Measurements from ENCODE around the gene SLC38A2.

SLC38A2 gene

DNA sequence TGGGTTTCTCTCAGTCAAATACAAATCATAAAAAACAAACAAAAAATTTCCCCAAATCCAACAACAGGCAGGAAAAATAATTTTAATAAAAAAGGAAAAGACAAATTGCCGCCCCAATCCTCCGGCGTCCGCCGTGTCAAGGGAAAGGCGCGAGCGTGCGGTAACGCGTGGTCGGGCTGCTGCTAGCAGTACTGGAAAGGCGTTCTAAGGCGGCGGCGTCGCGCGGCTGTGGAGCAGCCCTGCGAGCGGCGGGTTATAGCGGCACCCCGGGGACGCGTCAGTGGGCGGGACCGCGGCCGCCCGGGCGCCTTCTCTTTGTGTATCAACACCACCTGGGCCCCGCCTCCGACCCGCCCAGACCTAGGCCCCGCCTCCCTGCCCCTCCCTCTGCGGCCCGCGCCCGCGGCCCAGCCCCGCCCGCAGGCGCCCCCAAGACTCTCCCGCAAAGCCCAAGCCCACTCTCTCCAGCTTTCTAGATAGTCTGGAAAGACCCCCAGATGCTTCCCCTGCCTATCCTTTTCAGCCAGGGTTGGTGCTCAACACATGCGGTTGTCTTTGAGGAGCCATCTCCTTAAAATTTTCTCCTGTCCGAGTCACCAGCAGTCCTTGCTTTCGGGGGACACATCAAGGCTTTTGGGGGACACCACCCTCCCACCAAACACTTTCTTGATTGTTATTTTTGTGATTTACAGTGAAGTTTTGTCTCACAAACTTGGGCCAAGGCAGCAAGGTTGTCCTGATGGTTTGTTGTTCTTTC lies at the start of gene SLC38A2:
Gene SLC38A2, minus strand, starts transcription at position 230 of the 757 bp plus-strand sequence. CDS start 1,480 bp downstream, outside the sequence.
- DNase-seq (ENCODE audit: low spot score), result peak; percentile 96

DNA sequence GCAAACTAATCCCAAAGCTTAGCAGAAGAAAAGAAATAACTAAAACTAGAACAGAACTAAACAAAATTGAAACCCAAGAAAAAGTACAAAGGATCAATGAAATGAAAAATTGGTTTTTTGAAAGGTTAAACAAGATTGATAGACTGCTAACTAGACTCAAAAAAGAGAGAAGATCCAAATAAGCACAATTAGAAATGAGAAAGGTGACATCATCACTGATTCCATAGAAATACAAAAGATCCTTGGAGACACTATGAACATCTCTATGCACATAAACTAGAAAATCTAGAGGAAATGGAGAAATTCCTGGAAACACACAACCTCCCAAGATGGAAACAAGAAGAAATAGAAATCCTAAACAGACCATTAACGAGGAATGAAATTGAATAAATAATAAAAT lies 47.1 kb upstream of the SLC38A2 start:
- no peak for DNase-seq (ENCODE audit: low spot score)

GRCh38 chr12:46415552-46415951 lies 43.0 kb upstream of the SLC38A2 start:
- no peak for DNase-seq (ENCODE audit: low spot score)

- DNase-seq (ENCODE audit: low spot score), result no peak
Observed at GRCh38 chr12:46414591-46415268, 42.2 kb upstream of the SLC38A2 start.

DNA sequence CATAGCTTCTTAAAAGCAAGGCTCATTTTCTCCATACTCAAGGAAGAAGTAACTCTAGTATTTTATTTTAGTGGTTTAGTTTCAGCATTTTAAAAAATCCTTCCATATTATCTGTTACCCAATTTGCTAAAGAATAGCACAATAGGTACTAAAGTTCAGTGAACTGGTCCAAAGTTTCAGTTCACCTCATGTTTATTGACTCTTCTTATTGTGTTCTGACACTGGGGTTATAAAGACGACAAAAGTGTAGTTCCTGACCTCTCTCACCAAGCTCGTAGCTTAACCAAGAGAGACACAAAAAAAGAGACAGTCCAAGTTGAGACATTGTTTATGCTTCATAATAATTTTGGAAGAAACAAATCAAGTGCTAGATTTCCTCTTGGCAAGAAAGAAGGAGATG lies 40.8 kb upstream of the SLC38A2 start:
- DNase-seq (ENCODE audit: low spot score), result no peak

DNA sequence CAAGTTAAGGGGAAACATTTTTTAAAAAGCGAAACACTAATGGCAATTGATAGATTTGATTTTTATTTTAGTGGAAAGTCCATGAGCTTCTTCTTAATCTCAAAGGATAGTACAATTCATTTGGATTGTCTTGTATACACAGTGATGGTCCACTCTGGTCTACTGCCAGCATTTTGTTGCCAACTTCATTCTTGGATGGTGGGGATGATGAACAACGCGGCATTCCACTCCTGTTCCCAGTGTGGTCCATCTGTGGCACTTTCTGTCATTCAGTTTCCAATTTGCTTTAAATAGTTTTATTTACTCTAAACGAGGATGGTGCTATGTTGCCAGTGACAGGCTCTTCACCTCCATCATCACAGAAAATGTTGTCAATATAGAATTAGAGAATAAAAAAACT lies 40.3 kb upstream of the SLC38A2 start:
- DNase-seq (ENCODE audit: low spot score), result no peak

- no peak for DNase-seq (ENCODE audit: low spot score)
Observed at GRCh38 chr12:46410495-46410894, 37.9 kb upstream of the SLC38A2 start.

GRCh38 chr12:46409974-46410373 lies 37.4 kb upstream of the SLC38A2 start:
- DNase-seq (ENCODE audit: low spot score), result no peak

GRCh38 chr12:46409342-46409741 lies 36.8 kb upstream of the SLC38A2 start:
- DNase-seq (ENCODE audit: low spot score), result no peak

DNA sequence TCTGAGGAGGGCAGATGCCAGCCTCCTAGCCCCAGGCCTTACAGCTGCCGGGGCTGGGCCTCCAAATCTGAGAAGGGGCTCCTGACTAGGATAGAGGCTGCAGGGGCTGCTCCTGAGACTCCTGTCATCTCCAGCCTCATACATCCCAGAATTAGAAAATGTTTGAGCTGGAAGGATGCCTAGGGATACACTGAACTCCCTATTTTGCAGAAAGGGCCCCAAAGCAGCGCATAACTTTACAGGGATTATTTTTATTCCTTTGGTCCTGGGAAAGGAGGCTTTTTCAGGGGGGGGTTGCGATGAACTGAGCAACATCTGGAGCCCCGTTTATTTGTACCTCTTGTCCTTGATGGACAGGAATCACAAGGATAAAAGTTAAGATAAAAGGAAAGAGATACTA lies 35.9 kb upstream of the SLC38A2 start:
- DNase-seq (ENCODE audit: low spot score), result no peak

GRCh38 chr12:46407361-46407760 lies 34.8 kb upstream of the SLC38A2 start:
- no peak for DNase-seq (ENCODE audit: low spot score)

GRCh38 chr12:46406352-46407027 lies 33.9 kb upstream of the SLC38A2 start:
- no peak for DNase-seq (ENCODE audit: low spot score)

- DNase-seq (ENCODE audit: low spot score), result no peak
Observed at GRCh38 chr12:46404733-46405132, 32.2 kb upstream of the SLC38A2 start.

GRCh38 chr12:46404225-46404631 lies 31.7 kb upstream of the SLC38A2 start:
- DNase-seq (ENCODE audit: low spot score), result no peak

GRCh38 chr12:46403719-46404070 lies 31.1 kb upstream of the SLC38A2 start:
- no peak for DNase-seq (ENCODE audit: low spot score)

- DNase-seq (ENCODE audit: low spot score), result no peak
Observed at GRCh38 chr12:46402941-46403718, 30.6 kb upstream of the SLC38A2 start.

GRCh38 chr12:46402451-46402850 lies 29.9 kb upstream of the SLC38A2 start:
- DNase-seq (ENCODE audit: low spot score), result no peak

GRCh38 chr12:46401662-46402061 lies 29.1 kb upstream of the SLC38A2 start:
- DNase-seq (ENCODE audit: low spot score), result no peak

GRCh38 chr12:46400406-46400805 lies 27.8 kb upstream of the SLC38A2 start:
- no peak for DNase-seq (ENCODE audit: low spot score)

DNA sequence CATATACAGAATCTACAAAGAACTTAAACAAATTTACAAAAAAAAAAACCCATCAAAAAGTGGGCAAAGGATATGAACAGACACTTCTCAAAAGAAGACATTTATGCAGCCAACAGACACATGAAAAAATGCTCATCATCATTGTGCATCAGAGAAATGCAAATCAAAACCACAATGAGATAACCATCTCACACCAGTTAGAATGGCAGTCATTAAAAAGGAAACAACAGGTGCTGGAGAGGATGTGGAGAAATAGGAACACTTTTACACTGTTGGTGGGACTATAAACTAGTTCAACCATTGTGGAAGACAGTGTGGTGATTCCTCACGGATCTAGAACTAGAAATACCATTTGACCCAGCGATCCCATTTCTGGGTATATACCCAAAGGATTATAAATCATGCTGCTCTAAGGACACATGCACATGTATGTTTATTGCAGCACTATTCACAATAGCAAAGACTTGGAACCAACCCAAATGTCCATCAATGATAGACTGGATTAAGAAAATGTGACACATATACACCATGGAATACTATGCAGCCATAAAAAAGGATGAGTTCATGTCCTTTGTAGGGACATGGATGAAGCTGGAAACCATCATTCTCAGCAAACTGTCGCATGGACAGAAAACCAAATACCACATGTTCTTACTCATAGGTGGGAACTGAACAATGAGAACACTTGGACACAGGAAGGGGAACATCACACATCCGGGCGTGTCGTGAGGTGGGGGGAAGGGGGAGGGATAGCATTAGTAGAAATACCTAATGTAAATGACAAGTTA lies 27.1 kb upstream of the SLC38A2 start:
- DNase-seq (ENCODE audit: low spot score), result peak; percentile 48

DNA sequence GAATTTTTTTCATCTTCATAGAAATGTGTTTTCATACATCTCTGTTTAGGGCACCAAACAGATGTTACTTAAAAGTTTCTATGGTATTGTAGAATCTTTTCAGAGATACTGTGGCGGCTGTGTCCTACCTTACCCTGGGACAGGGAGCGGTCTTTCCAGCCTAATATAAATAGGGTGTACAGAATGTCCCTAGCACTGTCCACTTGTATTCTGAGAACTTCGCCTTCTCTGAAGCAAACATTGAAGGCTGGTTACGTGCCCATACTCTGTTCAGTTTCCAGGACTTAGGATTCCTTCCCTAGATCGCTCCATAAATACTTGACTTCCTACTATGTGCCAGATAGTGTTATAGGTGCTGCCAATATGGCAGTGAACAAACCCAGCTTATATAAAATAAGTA lies 24.3 kb upstream of the SLC38A2 start:
- no peak for DNase-seq (ENCODE audit: low spot score)

GRCh38 chr12:46395388-46395787 lies 22.8 kb upstream of the SLC38A2 start:
- no peak for DNase-seq (ENCODE audit: low spot score)

All from CD4-positive, alpha-beta T cell treated with Interleukin-2 at 100 ng/mL for 4 hours (primary cell).